ENCODE results near the gene PIWIL1.

Gene PIWIL1

DNA sequence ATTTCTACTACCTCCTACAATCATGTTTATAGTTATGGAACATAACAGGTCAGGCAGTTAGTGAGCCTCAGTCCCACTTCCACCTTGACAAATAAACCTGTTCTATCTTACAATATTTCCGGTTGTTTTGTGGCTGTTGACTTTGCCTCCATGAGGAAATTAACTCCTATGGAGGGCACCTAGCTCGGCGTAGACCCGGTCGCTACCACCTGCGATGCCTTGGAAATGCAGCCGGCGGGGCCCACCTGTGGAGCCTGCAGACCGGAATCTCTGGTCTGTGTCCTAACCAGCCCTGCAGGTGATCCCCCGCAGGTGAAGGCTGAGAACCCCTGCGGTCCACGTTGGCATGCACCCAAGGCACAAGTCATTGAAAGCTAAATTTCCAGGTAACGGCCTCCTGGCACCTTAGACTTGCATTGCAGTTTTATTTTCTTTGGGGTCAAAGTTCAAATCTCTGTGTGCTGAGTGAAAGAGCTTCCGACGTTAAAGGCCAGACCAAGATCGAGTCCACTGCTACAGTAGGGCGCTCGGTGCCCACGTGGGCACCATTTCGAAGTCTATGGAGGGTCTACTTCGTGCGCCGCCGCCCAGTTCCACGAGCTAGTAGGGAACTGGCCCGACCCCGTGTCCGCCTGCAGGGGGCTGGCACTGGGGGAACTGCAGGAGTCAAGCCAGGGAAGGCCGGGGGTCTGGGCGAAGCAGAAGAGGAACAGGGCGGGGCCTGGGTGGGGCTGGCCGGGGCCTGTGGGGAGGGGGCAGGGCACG, 782 bp upstream of the PIWIL1 start:
- no peak for DNase-seq

DNA sequence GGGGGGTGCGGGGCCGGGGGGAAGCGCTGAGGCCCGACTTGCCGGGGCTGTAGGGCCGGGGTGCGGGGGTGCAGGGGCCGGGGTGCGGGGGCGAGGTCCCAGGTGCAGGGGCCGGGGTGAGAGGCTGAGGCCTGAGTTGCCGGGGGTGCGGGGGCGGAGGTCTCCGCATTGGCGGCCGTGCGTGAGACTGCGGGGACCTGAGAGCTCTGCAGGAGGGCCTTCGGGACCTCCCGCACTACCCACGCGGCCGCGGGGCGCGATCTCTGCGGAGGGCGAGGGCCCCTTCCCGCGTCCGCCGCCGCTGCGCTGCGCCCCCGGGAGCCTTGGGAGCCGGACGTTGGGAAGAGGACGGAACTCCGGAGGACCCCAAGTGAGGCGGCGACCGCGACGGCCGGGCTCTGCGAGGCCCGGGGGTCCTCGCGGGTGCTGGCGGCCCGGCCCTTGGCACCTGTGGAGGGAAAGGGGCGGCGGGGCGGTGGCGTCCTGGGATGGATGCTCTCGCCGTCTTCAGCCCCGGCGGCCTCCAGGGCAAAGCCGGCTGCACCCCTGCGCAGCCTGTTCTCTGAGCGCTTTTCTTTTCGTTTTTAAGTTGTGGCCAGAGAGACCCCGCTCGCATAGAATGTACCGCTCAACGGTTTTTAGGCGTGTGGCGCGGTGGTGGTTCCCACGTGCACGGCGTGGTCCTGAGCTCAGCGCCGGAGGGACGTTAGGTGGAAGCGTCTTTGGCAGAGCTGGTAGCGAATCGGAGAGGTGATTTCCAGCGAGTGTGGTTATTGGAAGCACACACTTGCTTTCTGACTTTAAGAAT, 1.3 kb downstream of the PIWIL1 start:
- no peak for DNase-seq

DNA sequence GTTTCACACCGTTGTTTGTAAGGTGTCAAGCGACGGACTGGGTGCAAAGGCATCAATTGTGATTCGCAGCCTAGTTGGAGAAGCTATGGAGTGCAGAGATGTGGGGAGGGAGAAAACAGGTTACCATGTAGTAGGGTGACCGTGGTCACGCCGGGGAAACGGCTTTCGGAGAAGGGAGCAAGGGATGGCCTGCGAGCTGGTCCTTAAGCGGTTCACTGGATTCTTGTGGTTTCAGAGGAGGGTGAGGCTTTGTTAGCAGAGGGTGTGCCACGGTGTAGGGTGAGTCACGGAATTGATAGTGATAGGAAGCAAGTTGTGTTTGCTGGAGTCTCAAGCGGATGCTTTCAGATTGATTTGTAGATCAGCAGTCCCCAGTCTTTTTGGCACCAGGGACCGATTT, 2.3 kb downstream of the PIWIL1 start:
- DNase-seq: no peak

DNA sequence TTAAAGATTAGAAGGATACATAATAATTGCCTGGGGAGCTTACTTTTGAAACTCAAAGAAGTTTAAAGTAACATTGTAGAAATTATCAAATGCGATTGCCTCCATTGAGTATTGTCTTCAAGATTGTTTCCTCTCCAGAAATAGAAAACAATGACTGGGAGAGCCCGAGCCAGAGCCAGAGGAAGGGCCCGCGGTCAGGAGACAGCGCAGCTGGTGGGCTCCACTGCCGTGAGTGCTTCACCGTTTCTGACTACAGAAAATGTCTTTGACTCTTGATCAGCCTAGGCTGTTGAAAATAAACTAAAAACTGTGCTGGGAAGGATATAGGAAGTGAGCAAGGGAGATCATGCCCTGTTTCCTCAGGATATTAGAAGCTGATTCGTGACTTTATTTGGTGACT, 4.8 kb downstream of the PIWIL1 start:
- no peak for DNase-seq

DNA sequence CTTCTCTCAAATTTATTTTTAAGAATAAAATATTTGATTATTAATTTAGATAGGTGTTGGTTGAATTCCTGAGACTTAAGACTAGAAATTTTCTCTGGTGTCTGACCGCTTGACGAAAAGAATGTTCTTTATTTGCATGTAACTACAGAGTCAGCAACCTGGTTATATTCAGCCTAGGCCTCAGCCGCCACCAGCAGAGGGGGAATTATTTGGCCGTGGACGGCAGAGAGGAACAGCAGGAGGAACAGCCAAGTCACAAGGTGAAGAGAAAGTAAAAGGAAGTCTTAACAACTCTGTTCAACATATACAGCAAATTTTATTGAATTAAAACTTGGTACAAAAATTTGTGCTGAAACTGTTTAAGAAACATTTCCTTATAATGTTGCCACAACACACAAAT, 5.2 kb downstream of the PIWIL1 start:
- DNase-seq: no peak

DNA sequence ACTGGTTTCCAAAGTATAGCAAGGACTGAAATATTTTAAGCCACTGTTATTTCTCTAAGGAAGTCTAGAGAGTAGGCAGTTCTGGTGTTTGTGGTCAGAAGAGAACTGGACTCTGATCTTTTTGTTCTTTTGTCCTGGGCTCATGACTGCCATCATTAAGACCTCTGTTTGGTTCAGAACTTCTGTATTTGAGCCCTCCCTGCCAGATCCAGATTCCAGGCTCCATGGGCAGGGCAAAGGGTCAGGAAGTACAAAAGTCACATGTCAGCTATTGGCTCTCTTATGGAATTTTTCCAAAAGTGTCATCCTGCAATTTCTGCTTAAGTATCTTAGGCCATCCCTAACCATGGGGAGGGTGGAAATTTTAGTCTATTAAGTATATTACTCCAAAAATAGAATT, 6.8 kb downstream of the PIWIL1 start:
- DNase-seq: no peak

DNA sequence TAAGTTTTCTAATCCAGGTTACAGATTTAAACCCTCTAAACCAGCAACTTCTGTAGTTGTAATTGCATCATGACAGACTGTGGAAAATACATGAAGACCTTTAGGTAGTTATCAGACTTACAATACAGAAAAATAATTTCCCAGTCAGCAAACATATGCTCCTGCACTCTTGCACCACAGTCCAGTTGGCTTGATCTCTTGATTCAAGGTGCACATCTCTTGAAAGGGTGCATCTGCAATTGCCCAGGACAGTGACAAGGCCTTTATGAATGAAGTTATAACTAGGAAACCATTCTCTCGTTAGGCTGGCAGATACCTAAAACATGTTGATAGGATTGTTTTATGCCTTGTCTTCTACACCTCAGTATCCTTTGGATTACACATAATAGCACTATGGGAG, 7.6 kb downstream of the PIWIL1 start:
- DNase-seq: no peak

DNA sequence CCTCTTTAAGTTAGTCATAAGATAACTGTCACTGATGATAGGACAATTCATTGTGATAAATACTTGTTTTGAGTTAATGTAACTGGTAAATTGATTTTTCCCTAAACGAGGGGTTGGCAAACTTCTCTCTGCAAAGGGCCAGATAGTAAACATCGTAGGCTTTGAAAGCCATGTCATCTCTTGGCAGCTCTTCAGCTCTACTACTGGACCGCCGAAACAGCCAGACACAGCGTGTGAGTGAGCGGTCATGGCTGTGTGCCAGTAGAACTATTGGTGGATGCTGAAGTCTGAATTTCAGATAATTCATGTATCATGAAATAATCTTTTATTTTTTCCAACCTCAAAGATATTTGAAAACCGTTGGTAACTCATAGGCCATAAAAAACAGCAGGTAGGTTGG, 9.9 kb downstream of the PIWIL1 start:
- DNase-seq: no peak

DNA sequence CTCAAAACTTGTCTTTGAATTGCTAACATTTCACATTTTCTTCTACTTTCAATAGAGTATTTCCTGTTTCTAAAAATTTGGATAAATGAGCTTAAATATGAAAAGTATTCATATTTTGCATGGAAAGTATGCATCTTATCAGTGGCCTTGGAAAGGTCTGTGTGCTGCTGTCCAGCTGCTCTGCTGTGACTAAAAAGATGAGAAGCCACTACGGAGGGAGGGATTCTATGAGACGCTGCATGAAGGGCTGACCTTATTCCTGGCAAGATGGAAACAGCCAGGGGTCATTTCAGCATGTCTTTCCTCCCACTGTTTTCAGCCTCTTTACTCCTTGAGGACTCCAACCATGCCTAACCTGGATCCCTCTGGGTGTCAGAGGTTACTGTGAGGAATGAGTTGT, 13.0 kb downstream of the PIWIL1 start:
- no peak for DNase-seq

DNA sequence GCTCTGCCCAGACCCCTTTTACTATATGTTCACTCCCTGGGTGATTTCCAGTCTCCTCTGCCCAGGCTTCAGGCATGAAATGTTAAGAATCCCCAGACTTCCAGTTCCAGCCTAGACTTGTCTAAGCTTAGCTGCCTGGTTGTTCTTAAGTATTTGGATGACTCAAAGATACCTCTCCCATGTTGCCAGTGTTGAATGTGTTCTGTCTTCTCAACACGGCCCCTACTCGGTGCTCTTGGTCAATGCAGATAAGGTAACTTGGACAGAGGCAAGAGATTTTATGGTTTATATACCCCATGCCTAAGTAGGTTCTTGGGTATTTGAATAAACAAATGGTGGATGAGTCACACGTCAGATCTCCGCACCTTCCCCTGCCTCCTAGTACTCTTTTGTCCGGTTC, 13.6 kb downstream of the PIWIL1 start:
- DNase-seq: no peak

DNA sequence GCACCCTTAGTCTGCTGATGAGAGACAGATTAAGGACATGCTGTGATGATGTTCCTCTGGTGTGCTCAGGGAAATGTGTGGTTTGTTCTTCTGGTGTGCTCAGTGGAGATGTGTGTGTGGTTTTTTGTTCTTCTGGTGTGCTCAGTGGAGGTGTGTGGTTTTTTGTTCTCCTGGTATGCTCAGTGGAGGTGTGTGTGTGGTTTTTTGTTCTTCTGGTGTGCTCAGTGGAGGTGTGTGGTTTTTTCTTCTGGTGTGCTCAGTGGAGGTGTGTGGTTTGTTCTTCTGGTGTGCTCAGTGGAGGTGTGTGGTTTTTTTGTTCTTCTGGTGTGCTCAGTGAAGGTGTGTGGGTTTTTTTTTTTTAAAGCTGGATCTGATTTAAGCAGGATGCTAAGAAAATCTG, 15.4 kb downstream of the PIWIL1 start:
- no peak for DNase-seq

DNA sequence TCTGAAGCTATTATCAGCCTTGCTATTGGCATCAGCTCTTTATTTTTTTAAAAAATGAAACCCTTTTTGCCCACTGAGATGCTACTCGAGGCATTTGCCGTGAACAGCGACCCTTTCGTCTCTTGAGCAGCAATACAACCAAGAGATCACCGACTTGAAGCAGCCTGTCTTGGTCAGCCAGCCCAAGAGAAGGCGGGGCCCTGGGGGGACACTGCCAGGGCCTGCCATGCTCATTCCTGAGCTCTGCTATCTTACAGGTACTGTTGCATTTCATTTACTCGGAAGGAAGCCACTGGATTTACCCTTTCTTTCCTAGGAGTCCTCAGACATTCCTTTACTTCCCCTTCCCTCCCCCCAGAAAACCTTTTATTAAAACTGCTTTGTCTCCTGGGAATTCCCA, 16.7 kb downstream of the PIWIL1 start:
- no peak for DNase-seq

DNA sequence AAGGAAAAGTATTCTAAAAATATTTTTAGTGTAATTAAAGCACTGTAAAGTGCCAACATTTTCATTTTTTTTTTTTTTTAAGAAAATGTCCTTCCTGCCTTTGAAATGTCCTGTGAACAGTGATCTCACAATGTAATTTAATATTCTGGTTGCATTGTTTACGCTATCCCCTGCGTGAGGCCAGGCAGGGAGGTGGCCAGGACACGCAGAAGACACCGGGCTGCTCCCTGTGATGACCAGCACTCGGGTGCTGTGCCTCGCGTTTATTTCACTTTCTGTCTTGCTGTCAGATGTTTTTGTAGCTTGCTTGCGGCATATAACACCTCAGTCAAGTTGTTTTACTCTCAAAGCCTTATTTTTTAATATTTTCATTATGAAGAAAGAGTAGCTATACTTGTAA, 18.5 kb downstream of the PIWIL1 start:
- no peak for DNase-seq

DNA sequence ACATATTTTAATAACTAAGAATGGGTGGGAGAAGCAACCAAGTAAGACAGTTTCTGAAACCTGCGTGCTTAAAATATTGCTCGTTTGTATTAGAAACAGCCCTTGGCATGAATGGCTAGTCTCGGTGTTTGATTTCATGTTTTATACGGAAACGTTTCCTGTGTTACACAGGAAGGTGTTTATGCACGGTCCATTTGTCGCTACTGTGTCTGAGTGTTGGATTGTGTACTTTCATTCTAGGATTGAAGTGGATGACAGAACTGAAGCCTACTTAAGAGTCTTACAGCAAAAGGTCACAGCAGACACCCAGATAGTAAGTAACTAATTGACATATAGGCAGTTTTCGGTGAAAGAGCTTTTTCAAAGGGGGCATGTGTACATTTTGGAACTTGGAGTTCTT, 19.6 kb downstream of the PIWIL1 start:
- no peak for DNase-seq

DNA sequence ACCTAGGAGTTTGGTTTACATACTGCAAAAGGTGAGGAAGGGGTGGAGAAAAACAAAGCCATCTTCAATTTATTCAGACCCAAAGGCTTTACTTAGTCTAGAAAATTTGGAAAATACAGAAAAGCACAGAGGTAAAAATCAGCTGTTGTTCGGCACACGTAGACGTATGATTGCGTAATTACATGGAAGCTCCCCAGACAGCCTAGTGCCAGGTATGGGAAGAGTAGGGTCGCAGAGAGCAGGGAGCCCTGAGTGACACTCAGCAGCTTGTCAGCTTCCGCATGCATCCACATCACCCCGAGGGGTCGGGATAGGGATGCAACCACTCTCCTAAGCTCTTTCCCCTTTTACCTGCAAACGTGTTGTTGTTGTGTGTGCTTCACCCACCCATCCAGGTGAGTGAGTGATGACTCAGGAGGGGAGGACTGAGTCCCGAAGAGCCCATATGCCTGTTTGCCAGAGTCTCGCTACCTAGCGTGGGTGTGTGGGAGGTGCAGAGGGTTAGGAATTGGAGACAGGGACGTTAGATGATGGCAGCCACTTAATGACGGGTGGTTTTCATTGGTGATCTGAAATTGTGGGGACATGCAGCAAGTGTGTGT, 20.1 kb downstream of the PIWIL1 start:
- DNase-seq: no peak

DNA sequence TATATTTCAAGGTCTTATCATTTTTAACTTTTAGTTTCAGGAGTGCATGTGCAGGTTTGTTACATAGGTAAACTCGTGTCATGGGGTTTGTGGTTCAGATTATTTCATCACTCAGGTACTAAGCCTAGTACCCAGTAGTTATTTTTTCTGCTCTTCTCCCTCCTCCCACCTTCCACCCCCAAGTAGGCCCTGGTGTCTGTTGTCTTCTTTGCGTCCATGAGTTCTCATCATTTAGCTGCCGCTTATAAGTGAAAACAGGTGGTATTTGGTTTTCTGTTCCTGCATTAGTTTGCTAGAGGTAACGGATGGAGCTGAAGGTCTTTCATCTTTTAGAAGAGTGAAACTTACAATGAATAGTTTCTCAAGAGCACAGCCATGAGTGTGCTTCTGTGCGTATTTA, 24.4 kb downstream of the PIWIL1 start:
- DNase-seq: no peak

DNA sequence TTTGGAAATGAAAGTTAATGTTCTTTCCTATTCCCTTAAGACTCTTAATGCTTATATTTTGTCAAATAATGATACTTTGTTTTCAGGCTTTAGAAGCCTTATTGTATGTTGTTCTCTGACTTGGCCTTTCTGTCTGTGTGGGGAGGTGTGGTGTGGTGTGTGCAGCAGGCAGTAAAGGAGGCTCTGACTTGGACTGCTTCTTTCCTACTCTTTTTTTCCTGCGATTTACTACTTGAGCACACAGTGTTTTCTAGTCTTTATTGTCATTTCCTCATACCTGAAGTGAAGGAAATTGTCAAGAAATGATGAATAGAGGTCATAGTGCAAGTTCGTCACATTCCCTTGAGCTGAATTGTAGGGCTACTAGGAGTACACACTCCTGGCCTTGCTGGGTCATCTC, 26.9 kb downstream of the PIWIL1 start:
- no peak for DNase-seq

DNA sequence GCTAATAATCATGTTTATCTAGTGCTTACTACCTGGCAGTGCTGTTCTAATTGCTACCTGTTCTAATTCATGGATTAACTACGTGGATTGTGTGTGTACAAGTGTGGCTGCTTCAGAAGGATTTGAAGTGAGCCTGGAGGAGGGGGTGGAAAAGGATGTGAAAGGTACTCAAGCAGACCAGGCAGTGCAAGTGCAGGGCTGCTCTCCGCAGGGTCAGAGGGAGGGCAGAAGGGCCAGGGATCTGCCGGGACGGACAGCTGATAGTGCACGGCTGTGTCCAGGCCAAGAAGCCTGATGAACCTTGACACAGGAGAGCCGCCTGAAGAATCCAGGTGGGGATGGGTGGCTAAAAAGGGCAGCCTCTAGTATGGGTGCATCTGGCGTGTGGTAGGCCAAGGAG, 28.5 kb downstream of the PIWIL1 start:
- DNase-seq: no peak

DNA sequence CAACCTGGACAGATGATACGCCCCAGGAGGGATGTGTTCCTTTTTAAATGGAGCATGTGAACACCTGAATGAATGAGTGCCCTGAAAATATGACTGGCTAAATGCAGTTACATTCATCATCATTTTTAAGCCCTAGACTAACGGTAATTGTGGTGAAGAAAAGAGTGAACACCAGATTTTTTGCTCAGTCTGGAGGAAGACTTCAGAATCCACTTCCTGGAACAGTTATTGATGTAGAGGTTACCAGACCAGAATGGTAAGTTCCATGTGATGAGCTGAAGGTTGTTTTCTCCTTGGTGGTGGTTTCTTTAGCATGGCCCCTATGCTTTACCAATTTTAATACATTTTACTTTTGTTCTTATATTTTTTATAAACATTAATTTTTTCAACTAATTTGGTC, 29.3 kb downstream of the PIWIL1 start:
- no peak for DNase-seq

DNA sequence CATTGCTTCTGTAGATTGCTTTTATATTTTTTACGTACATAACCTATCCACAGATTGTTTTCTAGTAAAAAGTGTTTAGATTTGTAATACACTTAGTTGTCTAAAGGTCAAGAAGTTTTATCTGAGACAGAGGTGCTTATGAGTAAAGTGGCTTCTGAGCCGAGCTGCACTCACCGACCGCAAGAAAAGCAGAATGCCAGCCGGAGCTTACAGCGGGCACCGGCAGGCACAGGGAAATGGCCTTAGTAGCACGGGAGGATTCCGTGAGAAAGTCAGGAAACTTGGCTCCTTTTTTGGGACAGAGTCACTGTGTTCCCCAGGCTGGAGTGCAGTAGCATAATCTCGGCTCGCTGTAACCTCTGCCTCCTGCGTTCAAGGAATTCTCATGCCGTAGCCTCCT, 29.8 kb downstream of the PIWIL1 start:
- no peak for DNase-seq

DNA sequence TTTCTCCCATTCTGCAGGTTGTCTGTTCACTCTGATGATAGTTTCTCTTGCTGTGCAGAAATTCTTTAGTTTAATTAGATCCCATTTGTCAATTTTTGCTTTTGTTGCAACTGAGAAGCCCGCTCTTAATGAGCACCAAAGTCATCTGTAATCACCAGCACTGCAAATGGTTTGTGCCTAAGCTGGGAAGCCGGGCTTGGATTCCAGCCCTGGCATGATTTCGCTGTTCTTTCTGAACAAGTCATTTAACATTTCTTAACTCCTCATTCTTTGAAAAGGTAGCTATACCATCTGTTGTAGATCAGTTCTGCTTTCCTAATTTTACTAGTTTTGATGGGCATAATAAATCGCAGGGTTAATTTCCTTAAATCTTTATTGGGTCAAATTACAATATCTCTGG, 32.1 kb downstream of the PIWIL1 start:
- no peak for DNase-seq

DNA sequence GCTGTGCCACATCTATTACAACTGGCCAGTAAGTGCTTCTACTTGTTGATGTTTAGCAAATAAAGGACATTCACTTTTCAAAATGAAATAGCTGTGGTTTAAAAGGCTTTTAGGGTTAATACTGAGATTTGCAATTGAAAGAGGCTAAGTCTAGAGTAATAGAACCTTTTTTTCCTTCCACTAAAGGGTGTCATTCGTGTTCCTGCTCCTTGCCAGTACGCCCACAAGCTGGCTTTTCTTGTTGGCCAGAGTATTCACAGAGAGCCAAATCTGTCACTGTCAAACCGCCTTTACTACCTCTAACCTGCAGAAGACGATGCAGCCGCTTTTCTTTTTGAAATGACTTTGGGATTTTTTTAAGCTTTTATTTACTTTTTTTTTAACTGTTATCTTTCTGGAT, 33.6 kb downstream of the PIWIL1 start:
- DNase-seq: no peak

DNA sequence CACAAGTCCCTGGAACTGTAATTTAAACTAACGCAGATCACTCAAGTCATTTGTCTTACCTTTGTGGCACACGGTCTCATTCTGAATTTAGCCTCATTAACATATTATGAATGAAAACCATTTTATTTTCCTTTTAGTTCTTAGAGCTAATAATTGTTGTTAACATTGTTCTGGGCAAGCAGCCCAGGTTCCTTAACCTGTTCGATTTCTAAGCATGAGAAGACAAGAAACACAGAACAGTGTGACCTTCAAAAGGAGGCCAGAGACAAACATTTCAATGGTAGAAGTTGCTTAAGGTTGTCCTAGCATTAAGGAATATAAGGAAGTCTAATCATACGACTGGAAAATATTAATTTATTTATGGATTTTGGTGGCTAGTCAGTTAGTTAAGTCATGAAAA, 35.2 kb downstream of the PIWIL1 start:
- DNase-seq: no peak

DNA sequence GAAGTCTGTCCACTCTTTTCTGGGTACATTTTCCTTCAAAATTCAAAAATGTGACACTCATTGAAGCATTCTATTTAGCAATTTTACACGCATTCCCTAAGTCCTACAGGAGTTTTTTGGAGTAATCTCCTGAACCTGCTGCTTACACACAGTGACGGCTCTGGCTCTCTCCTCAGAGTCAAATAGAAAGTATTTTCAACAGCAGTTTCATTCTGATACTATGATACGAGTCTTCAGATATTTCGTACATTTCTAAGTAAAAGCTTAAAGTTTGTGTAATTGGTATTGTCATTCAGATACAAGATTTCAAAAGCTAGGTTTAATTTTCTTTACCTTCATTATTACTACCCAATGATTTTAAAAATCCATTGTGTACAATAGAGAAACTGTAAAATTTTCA, 36.4 kb downstream of the PIWIL1 start:
- DNase-seq: no peak

All from fibroblast of skin of abdomen (primary cell).